HepG2 (cell line): ENCODE measurements around the gene CFD. TPM values are rescaled to one million over a fixed set of nuclear protein-coding genes. Genes with fewer than 3 reads are reported as not detected.
"Not testable (repeated sequence)": the region's sequence is repeated elsewhere in the genome, so short reads cannot be mapped to it uniquely, and the experiment has no call there.

Source experiments
- ATAC-seq: fragments of 200-7000 bp; cut with Tn5 transposase; 3 replicates; pipeline ENCODE4 v1.9.1; 2020; ENCODE audit warnings: mild to moderate bottlenecking, moderate library complexity
- BruUV-seq: library from RNA; stranded (reverse); fragments of 400-500 nt; replicated peaks from 2 replicates; lab custom pipeline; 2021; lab: Mats Ljungman, UMichigan
- CTCF ChIA-PET: fragments of 300-600 bp; formaldehyde crosslinking; extraction: SDS; loops from one replicate; lab custom pipeline; 2021; ENCODE audit warnings: low total read pairs, inconsistent platforms, low intra/inter-chr PET ratio; lab: Yijun Ruan, JAX
- POLR2A ChIA-PET: fragments of 350-600 bp; sonication (Branson Sonifier 250); formaldehyde crosslinking; loops from one replicate; lab custom pipeline; 2020; ENCODE audit warnings: antibody characterized with exemption, inconsistent platforms; lab: Yijun Ruan, JAX
- DNase-seq: peaks from one replicate; pipeline ENCODE4 v3.0.0-alpha.2; 2015; ENCODE audit warnings: low spot score
- FAIRE-seq: peaks from 3 replicates; lab custom pipeline; 2011; peaks lifted over from hg19 to GRCh38; lab: Jason Lieb, UNC
- H2AFZ ChIP-seq: one replicate; pipeline ENCODE4 v1.6.1; 2011; ENCODE audit warnings: low read length, inconsistent platforms
- H3K27ac ChIP-seq: fragments of 300-600 bp; 3 replicates; pipeline ENCODE4 v1.8.0; 2011; ENCODE audit warnings: mixed run types, mild to moderate bottlenecking, mixed read lengths, low read length, inconsistent platforms; ENCODE audit not compliant: insufficient read depth; ENCODE audit errors: extremely low read length
- H3K27me3 ChIP-seq, 2 experiments: fragments of 200-600 bp in 1 of 2; 2 replicates in 1 of 2; 3 replicates in 1 of 2; pipeline versions ENCODE4 v1.6.0 to v1.8.0; 2011; ENCODE audit warnings: low read length in 2 of 2, mild to moderate bottlenecking in 2 of 2, moderate library complexity in 2 of 2, inconsistent platforms in 1 of 2; ENCODE audit not compliant: insufficient read depth in 2 of 2, control insufficient read depth in 1 of 2
- H3K36me3 ChIP-seq, 2 experiments: fragments of 200-600 bp in 1 of 2; replicated peaks in 1 of 2; 2 replicates in 1 of 2; 3 replicates in 1 of 2; pipeline versions ENCODE4 v1.5.1 to v1.8.0; 2011; ENCODE audit warnings: low read length in 2 of 2, inconsistent platforms in 1 of 2; ENCODE audit not compliant: insufficient read depth in 2 of 2, control insufficient read depth in 1 of 2
- H3K4me1 ChIP-seq: 2 replicates; pipeline ENCODE4 v1.5.1; 2012; ENCODE audit warnings: low read length, inconsistent platforms; ENCODE audit not compliant: insufficient read depth
- H3K4me2 ChIP-seq: 2 replicates; pipeline ENCODE4 v1.6.0; 2011; ENCODE audit warnings: low read depth, low read length, inconsistent platforms
- H3K4me3 ChIP-seq, 3 experiments: fragments of 200-600 bp in 1 of 3; sonication (generic), shearing (Covaris generic) in 1 of 3; replicated peaks in 1 of 3; 2 replicates each; pipeline ENCODE4 v1.5.1; 2011 to 2016; ENCODE audit warnings: low read length in 3 of 3, inconsistent platforms in 2 of 3, low read depth in 2 of 3, mild to moderate bottlenecking in 2 of 3, control low read depth in 1 of 3, mixed read lengths in 1 of 3; ENCODE audit not compliant: insufficient read depth in 1 of 3
- H3K79me2 ChIP-seq: one replicate; pipeline ENCODE4 v1.6.1; 2011; ENCODE audit warnings: low read length, inconsistent platforms; ENCODE audit not compliant: insufficient read depth
- H3K9ac ChIP-seq: 2 replicates; pipeline ENCODE4 v1.6.0; 2011; ENCODE audit warnings: mild to moderate bottlenecking, low read depth, low read length, inconsistent platforms; ENCODE audit not compliant: insufficient read depth
- H3K9me3 ChIP-seq: 2 replicates; pipeline ENCODE4 v1.5.1; 2012; ENCODE audit warnings: mild to moderate bottlenecking, low read length
- H4K20me1 ChIP-seq: 2 replicates; pipeline ENCODE4 v1.6.0; 2011; ENCODE audit warnings: inconsistent platforms, mild to moderate bottlenecking, low read length, moderate library complexity; ENCODE audit not compliant: insufficient read depth
- ATF3 ChIP-seq: sonication (generic); formaldehyde crosslinking; IDR thresholded peaks from 2 replicates; pipeline ENCODE4 v1.4.0; 2020; ENCODE audit warnings: missing genetic modification reagents
- RXRB ChIP-seq: IDR thresholded peaks from 2 replicates; pipeline ENCODE4 v1.6.1; 2016; ENCODE audit warnings: borderline replicate concordance, missing genetic modification reagents, missing compliant biosample characterization
- TAF15 ChIP-seq: fragments of 200-400 bp; formaldehyde crosslinking; IDR thresholded peaks from one replicate; pipeline ENCODE4 v1.6.1; 2018; ENCODE audit warnings: mild to moderate bottlenecking, low read depth, low read length; ENCODE audit not compliant: poor library complexity, severe bottlenecking
- ZNF121 ChIP-seq: sonication (generic); formaldehyde crosslinking; IDR thresholded peaks from 2 replicates; pipeline ENCODE4 v1.5.0; 2020; ENCODE audit warnings: mild to moderate bottlenecking, missing genetic modification reagents
- ZNF687 ChIP-seq: sonication (generic); formaldehyde crosslinking; IDR thresholded peaks from 2 replicates; pipeline ENCODE4 v1.5.1; 2020; ENCODE audit warnings: mild to moderate bottlenecking, missing genetic modification reagents, moderate library complexity
- ZNF770 ChIP-seq: sonication (generic); formaldehyde crosslinking; IDR thresholded peaks from 2 replicates; pipeline ENCODE4 v1.5.0; 2020; ENCODE audit warnings: mild to moderate bottlenecking, missing genetic modification reagents
- WGBS: methylation state at CpG from one replicate; pipeline ENCODE4 v1.1.6; 2017; ENCODE audit warnings: low lambda C conversion rate; 5-methylcytosine and 5-hydroxymethylcytosine counted together
- in situ Hi-C: cut with HindIII; loops from 2 replicates; pipeline ENCODE4 v1.10.0; 2017; ENCODE audit warnings: low pct_unique_long_range_greater_than_20kb; ENCODE audit not compliant: extremely low pct_ligation_motif_present
- intact Hi-C: fragments of 100-400 bp; cut with micrococcal nuclease; formaldehyde crosslinking; loops from one replicate; pipeline ENCODE4 v1.10.0; 2022; ENCODE audit not compliant: unreplicated experiment
- polyA plus RNA-seq, 8 experiments: library from polyadenylated mRNA; depleted of rRNA in 3 of 8; stranded (reverse) in 7 of 8; unstranded in 1 of 8; fragments of >200 nt; fragmentation: Illumina TruSeq in 4 of 8; extraction: Trizol in 4 of 8; gene quantifications; 2 replicates each; pipeline versions ENCODE4 v1.2.1 to v1.2.3, GENCODE V29; 2011 to 2016; ENCODE audit warnings: low read depth in 4 of 8, missing spikeins in 1 of 8, mixed read lengths in 1 of 8; ENCODE audit not compliant: insufficient read depth in 1 of 8
- total RNA-seq, 5 experiments: library from RNA; depleted of rRNA; stranded (reverse); fragments of >200 nt; fragmentation: Illumina TruSeq; extraction: Trizol; gene quantifications; 2 replicates each; pipeline ENCODE4 v1.2.3, GENCODE V29; 2016; ENCODE audit warnings: low read depth in 1 of 5
- TF ChIP-seq, protein P1 (sequence below): sonication (generic); formaldehyde crosslinking; IDR thresholded peaks from 2 replicates; pipeline ENCODE4 v1.4.0; 2020; ENCODE audit warnings: missing genetic modification reagents

CFD gene
- total and polyA plus RNA-seq, 2 of the 13 experiments (the other 11 are each of a cell fraction or from before 2014, with no cell fraction given), result 2.3 to 4.6 TPM

GRCh38 chr19:849195-849594, 10.3 kb upstream of the CFD start:
- H3K4me3 ChIP-seq, CTCF ChIA-PET, ATAC-seq, H2AFZ ChIP-seq, H3K9me3 ChIP-seq, H3K9ac ChIP-seq, H3K4me2 ChIP-seq, H3K36me3 ChIP-seq, H4K20me1 ChIP-seq, intact Hi-C loops, BruUV-seq, POLR2A ChIA-PET, in situ Hi-C loops, FAIRE-seq, H3K79me2 ChIP-seq, H3K27ac ChIP-seq, DNase-seq: not testable (repeated sequence)
- 41% methylated on average over 8 of the region's 8 CpGs for WGBS
- peaks cover 13 to 59% of the 10 kb centered on the region in 2 experiments for H3K27me3 ChIP-seq
- H3K4me1 ChIP-seq, result peaks cover 21% of the 10 kb centered on the region; the same call in 1 of the 2 replicates
- TF ChIP-seq ZNF121 (CRISPR knock-in tag) (peak; percentile 62), ZNF770 (CRISPR knock-in tag) (peak; percentile 51; the same call in 1 of the 2 replicates)

DNA sequence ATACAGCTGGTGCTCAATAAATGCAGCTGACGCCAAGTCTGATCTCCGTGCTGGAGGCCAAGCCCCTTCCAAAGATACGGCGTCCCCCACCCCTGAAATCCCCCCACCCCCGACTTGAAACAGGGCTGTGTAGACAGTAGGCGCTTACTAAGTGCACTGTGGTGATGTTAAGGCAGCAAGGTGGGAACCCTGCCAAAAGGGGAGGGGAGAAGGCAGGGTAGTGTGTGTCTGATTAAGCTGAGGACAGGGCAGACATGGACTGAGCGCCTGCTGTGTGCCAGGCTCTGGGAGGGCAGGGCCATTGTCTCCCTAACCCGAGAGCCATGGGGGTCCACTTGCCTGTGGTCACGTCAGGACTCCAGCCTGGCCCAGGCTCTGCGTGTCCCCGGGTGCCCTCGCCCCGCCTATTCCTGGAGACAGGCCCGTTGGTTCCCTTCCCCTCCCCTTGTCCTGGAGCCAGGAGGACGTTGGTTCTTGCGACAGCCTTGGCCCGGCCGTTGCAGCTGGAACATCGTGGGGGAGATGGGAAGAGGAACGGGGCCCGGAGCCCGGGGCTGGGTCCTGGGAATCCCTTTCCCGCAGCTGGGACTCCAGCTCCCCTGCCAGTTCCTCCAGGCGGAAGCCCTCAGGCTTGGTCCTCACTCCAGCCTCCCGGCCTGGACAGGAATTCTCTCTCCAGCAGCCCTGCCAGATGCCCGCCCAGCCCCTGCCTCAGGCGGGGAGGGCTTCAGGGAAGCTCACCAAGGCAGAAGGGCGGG, 9.1 kb upstream of the CFD start:
- ATAC-seq (peak; percentile 62), DNase-seq (no peak), FAIRE-seq (no peak)
- in situ Hi-C loops (loop anchor here (10.0 kb wide), 1 partner anchor 86 kb away; no protein-coding TSS in a partner anchor), intact Hi-C loops (no loop called here)
- WGBS, result 15% methylated on average over 13 of the region's 28 CpGs
- ChIA-PET POLR2A (interaction anchor here (0.9 to 1.1 kb wide), 2 partner anchors 51 to 68 kb away, joined by 3 to 4 read pairs; no protein-coding TSS in a partner anchor), CTCF (no interaction called here)
- Histone ChIP-seq H3K79me2 (no peaks in the 10 kb centered on the region), H3K36me3 (no peaks in the 10 kb centered on the region), H3K27ac (no peak overlapping the region), H3K9ac (no peak overlapping the region), H3K9me3 (no peaks in the 10 kb centered on the region), H3K27me3 (peaks cover 10 to 49% of the 10 kb centered on the region in 2 experiments), H3K4me1 (peaks cover 21% of the 10 kb centered on the region; the same call in 1 of the 2 replicates), H3K4me2 (peak overlapping the region; percentile 54; the same call in 1 of the 2 replicates), H3K4me3 (peak overlapping the region in 1 of 3 experiments; percentile 24; a peak in 1 of 6 replicates), H2AFZ (no peak overlapping the region), H4K20me1 (no peaks in the 10 kb centered on the region)
- BruUV-seq, result no TSS peak
- TF ChIP-seq, protein P1, sequence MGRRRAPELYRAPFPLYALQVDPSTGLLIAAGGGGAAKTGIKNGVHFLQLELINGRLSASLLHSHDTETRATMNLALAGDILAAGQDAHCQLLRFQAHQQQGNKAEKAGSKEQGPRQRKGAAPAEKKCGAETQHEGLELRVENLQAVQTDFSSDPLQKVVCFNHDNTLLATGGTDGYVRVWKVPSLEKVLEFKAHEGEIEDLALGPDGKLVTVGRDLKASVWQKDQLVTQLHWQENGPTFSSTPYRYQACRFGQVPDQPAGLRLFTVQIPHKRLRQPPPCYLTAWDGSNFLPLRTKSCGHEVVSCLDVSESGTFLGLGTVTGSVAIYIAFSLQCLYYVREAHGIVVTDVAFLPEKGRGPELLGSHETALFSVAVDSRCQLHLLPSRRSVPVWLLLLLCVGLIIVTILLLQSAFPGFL (CRISPR knock-in tag), result no peak
- no peak for TF ChIP-seq ATF3 (CRISPR knock-in tag)
- TF ChIP-seq ZNF687 (CRISPR knock-in tag), result peak; percentile 30
- 0 out of 2 replicates have a peak, but pooled peaks have one; percentile 25 for TF ChIP-seq RXRB (CRISPR knock-in tag)
- TF ChIP-seq TAF15, result no peak
